Endothelial cell of umbilical vein (primary cell): Measurements from ENCODE around the gene TTLL11. TPM values are rescaled to one million over a fixed set of nuclear protein-coding genes. Genes with fewer than 3 reads are reported as not detected.

Experiments used
- BruUV-seq: library from RNA; stranded (reverse); fragments of 400-500 nt; replicated peaks from 2 replicates; lab custom pipeline; 2021; lab: Mats Ljungman, UMichigan
- CTCF ChIA-PET: fragments of 300-600, 350-600 bp; sonication (Branson Sonifier 250); formaldehyde crosslinking; loops from one replicate; lab custom pipeline; 2021; ENCODE audit warnings: antibody characterized with exemption, inconsistent platforms; lab: Charles Lee
- POLR2A ChIA-PET: fragments of 300-600, 350-600 bp; sonication (Branson Sonifier 250); formaldehyde crosslinking; loops from one replicate; lab custom pipeline; 2021; ENCODE audit warnings: antibody characterized with exemption, inconsistent platforms; lab: Charles Lee
- DNase-seq: peaks from one replicate; pipeline ENCODE4 v3.0.0-alpha.2; 2011; ENCODE audit warnings: low read depth, low spot score
- FAIRE-seq: peaks from 2 replicates; lab custom pipeline; 2011; peaks lifted over from hg19 to GRCh38; lab: Jason Lieb, UNC
- H2AFZ ChIP-seq: 2 replicates; pipeline ENCODE4 v1.6.0; 2012; ENCODE audit warnings: low read depth, low read length, control low read depth, inconsistent platforms
- H3K27ac ChIP-seq: 2 replicates; pipeline ENCODE4 v1.5.1; 2011; ENCODE audit warnings: low read depth, mild to moderate bottlenecking, control low read depth, low read length, moderate library complexity; ENCODE audit not compliant: insufficient read depth
- H3K27me3 ChIP-seq, 2 experiments: 2 replicates each; pipeline versions ENCODE4 v1.6.0 to v1.6.1; 2011; ENCODE audit warnings: low read length in 2 of 2, mixed read lengths in 1 of 2; ENCODE audit not compliant: control insufficient read depth in 2 of 2, insufficient read depth in 2 of 2
- H3K36me3 ChIP-seq, 2 experiments: 2 replicates in 1 of 2; 3 replicates in 1 of 2; pipeline ENCODE4 v1.5.1; 2011; ENCODE audit warnings: low read length in 2 of 2, mild to moderate bottlenecking in 1 of 2, moderate library complexity in 1 of 2; ENCODE audit not compliant: control insufficient read depth in 2 of 2, insufficient read depth in 2 of 2; ENCODE audit errors: extremely low read depth in 1 of 2
- H3K4me1 ChIP-seq: 3 replicates; pipeline ENCODE4 v1.5.1; 2011; ENCODE audit warnings: mild to moderate bottlenecking, low read length; ENCODE audit not compliant: control insufficient read depth, insufficient read depth; ENCODE audit errors: extremely low read depth
- H3K4me2 ChIP-seq: 2 replicates; pipeline ENCODE4 v1.6.1; 2011; ENCODE audit warnings: low read length, control low read depth, mixed read lengths; ENCODE audit not compliant: insufficient read depth
- H3K4me3 ChIP-seq, 3 experiments: fragments of 200-600 bp in 1 of 3; sonication (generic), shearing (Covaris generic) in 1 of 3; replicated peaks in 1 of 3; 2 replicates each; pipeline ENCODE4 v1.5.1; 2011 to 2016; ENCODE audit warnings: control low read depth in 3 of 3, low read length in 3 of 3, mild to moderate bottlenecking in 2 of 3, inconsistent platforms in 1 of 3, low read depth in 1 of 3, moderate library complexity in 1 of 3; ENCODE audit not compliant: insufficient read depth in 1 of 3
- H3K79me2 ChIP-seq: 2 replicates; pipeline ENCODE4 v1.6.0; 2012; ENCODE audit warnings: low read length, inconsistent platforms; ENCODE audit not compliant: control insufficient read depth, insufficient read depth
- H3K9ac ChIP-seq: replicated peaks from 2 replicates; pipeline ENCODE3; 2011; ENCODE audit warnings: low read length, control low read depth; ENCODE audit not compliant: insufficient read depth; ENCODE audit errors: extremely low read depth
- H3K9me1 ChIP-seq: replicated peaks from 3 replicates; pipeline ENCODE4 v1.6.0; 2011; ENCODE audit warnings: mild to moderate bottlenecking, low read length; ENCODE audit not compliant: control insufficient read depth, insufficient read depth; ENCODE audit errors: extremely low read depth
- H3K9me3 ChIP-seq: replicated peaks from 2 replicates; pipeline ENCODE4 v1.5.1; 2012; ENCODE audit warnings: low read length, inconsistent platforms; ENCODE audit not compliant: control insufficient read depth, insufficient read depth
- H4K20me1 ChIP-seq: replicated peaks from 2 replicates; pipeline ENCODE3; 2011; ENCODE audit warnings: mild to moderate bottlenecking, low read length; ENCODE audit not compliant: control insufficient read depth, insufficient read depth; ENCODE audit errors: extremely low read depth
- CTCF ChIP-seq, 2 donors: IDR thresholded peaks; 1 replicate in 1 of 2; 2 replicates in 1 of 2; pipeline ENCODE4 v1.5.1; 2011; ENCODE audit warnings: low read length in 2 of 2, mild to moderate bottlenecking in 2 of 2, moderate library complexity in 2 of 2, control low read depth in 1 of 2, inconsistent platforms in 1 of 2, low read depth in 1 of 2; ENCODE audit not compliant: insufficient read depth in 1 of 2; ENCODE audit errors: extremely low read depth in 1 of 2
- FOS ChIP-seq: IDR thresholded peaks from 2 replicates; pipeline ENCODE4 v1.6.1; 2011; ENCODE audit warnings: mild to moderate bottlenecking, low read length, moderate library complexity, borderline replicate concordance; ENCODE audit not compliant: insufficient read depth
- GATA2 ChIP-seq: IDR thresholded peaks from 2 replicates; pipeline ENCODE4 v1.7.0; 2011; ENCODE audit warnings: low read depth, mild to moderate bottlenecking, moderate library complexity, mixed read lengths, low read length; ENCODE audit not compliant: insufficient read length, insufficient read depth
- JUN ChIP-seq: IDR thresholded peaks from 2 replicates; pipeline ENCODE4 v1.6.1; 2011; ENCODE audit warnings: borderline replicate concordance, low read depth; ENCODE audit not compliant: insufficient read length, insufficient read depth
- MAX ChIP-seq: IDR thresholded peaks from 2 replicates; pipeline ENCODE4 v1.6.1; 2011; ENCODE audit not compliant: insufficient read depth, insufficient read length
- MYC ChIP-seq: IDR thresholded peaks from one replicate; pipeline ENCODE4 v1.6.1; 2011; ENCODE audit warnings: mild to moderate bottlenecking, low read depth, low read length
- POLR2A ChIP-seq: IDR thresholded peaks from 2 replicates; pipeline ENCODE4 v1.6.1; 2012; ENCODE audit warnings: low read depth, mild to moderate bottlenecking, control low read depth, low read length
- POLR2AphosphoS5 ChIP-seq: IDR thresholded peaks from 2 replicates; pipeline ENCODE4 v1.6.1; 2012; ENCODE audit warnings: low read depth, mild to moderate bottlenecking, control low read depth, low read length, moderate library complexity; ENCODE audit not compliant: insufficient read depth
- dilution Hi-C: fragments of 300-500 bp; cut with MboI; formaldehyde crosslinking; loops from one replicate; pipeline ENCODE4 v1.15.0; 2019; ENCODE audit warnings: low sequenced_read_pairs; ENCODE audit not compliant: extremely low pct_ligation_motif_present
- intact Hi-C: fragments of 100-400 bp; cut with micrococcal nuclease; formaldehyde crosslinking; loops from one replicate; pipeline ENCODE4 v1.10.0; 2022
- polyA plus RNA-seq, 4 experiments: library from polyadenylated mRNA; depleted of rRNA in 3 of 4; stranded (reverse) in 3 of 4; unstranded in 1 of 4; fragments of >200 nt; gene quantifications; 2 replicates each; pipeline versions ENCODE4 v1.2.1 to v1.2.3, GENCODE V29; 2011 to 2012; ENCODE audit warnings: missing spikeins in 1 of 4
- total RNA-seq: library from RNA; stranded (reverse); gene quantifications from 2 replicates; pipeline ENCODE4 v1.2.3, GENCODE V29; 2021

Gene TTLL11
- total and polyA plus RNA-seq, 2 donors (not counting 3 experiments of a cell fraction or from before 2014, with no cell fraction given): 4.9 to 5.1 TPM

DNA sequence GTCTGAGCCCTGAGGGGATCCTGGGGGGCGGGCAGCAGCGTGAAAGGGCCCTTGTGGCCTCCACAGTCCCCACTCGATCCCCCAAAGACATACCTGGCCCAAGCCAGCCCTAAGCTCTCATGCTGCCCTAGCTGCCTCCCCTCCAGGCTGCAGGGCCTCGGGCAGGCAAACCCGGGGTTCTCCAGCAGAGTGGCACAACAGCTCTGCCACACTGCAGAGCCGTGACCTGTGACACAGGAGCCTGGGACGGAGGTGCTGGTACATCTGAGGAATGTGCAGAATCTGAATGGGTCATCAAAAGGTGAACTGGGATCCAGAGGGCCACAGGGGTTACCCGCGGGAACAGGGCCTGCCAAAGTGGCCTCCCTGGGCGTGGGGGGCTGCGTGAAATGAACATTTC is 278.5 kb downstream of the TTLL11 start:
- intact Hi-C loops (no loop called here), dilution Hi-C loops (no loop called here)
- Histone ChIP-seq H3K4me1 (no peaks in the 10 kb centered on the region), H3K27ac (no peak overlapping the region), H3K79me2 (no peaks in the 10 kb centered on the region), H3K36me3 (no peaks in the 10 kb centered on the region), H2AFZ (no peak overlapping the region), H3K4me3 (no peak overlapping the region), H3K4me2 (no peak overlapping the region), H4K20me1 (no peaks in the 10 kb centered on the region), H3K9me3 (no peaks in the 10 kb centered on the region), H3K9ac (no peak overlapping the region), H3K27me3 (no peaks in the 10 kb centered on the region), H3K9me1 (no peaks in the 10 kb centered on the region)
- TF ChIP-seq POLR2AphosphoS5 (no peak), POLR2A (no peak), GATA2 (no peak), CTCF (IDR thresholded peaks at IDR 0.05; ENCODE audit: extremely low read depth in 1 of 2, insufficient read depth in 1 of 2, low read depth in 1 of 2, low read length in 2 of 2) (no peak), MYC (no peak), FOS (no peak), MAX (no peak), JUN (no peak)
- FAIRE-seq (no peak), DNase-seq (no peak)
- ChIA-PET POLR2A (no interaction called here), CTCF (no interaction called here)
- no TSS peak for BruUV-seq
